Osteoblast (primary cell): Measurements from ENCODE around the gene ZNF398. TPM values are rescaled to one million over a fixed set of nuclear protein-coding genes. Genes with fewer than 3 reads are reported as not detected.

ENCODE experiments used
- DNase-seq: peaks from one replicate; pipeline ENCODE4 v3.0.0; 2011; ENCODE audit warnings: low spot score, mixed read lengths; ENCODE audit not compliant: insufficient read length; ENCODE audit errors: missing footprints
- H2AFZ ChIP-seq: 2 replicates; pipeline ENCODE4 v1.6.0; 2011; ENCODE audit warnings: mild to moderate bottlenecking, low read length
- H3K27ac ChIP-seq: 2 replicates; pipeline ENCODE4 v1.5.1; 2011; ENCODE audit warnings: mild to moderate bottlenecking, low read depth, low read length, moderate library complexity
- H3K27me3 ChIP-seq: 2 replicates; pipeline ENCODE4 v1.6.0; 2012; ENCODE audit warnings: mild to moderate bottlenecking, control low read depth, inconsistent platforms, low read length, moderate library complexity; ENCODE audit not compliant: insufficient read depth
- H3K36me3 ChIP-seq: 2 replicates; pipeline ENCODE4 v1.5.1; 2011; ENCODE audit warnings: mild to moderate bottlenecking, low read length, control low read depth, moderate library complexity; ENCODE audit not compliant: insufficient read depth
- H3K4me1 ChIP-seq: 2 replicates; pipeline ENCODE4 v1.5.1; 2011; ENCODE audit warnings: mild to moderate bottlenecking, low read length, control low read depth, moderate library complexity; ENCODE audit not compliant: insufficient read depth
- H3K4me2 ChIP-seq: 2 replicates; pipeline ENCODE4 v1.6.0; 2011; ENCODE audit warnings: mild to moderate bottlenecking, low read length; ENCODE audit not compliant: insufficient read depth
- H3K4me3 ChIP-seq: fragments of 200-600 bp; sonication (generic); 3 replicates; pipeline ENCODE4 v1.5.1; 2012; ENCODE audit warnings: mild to moderate bottlenecking, low read length, inconsistent platforms; ENCODE audit not compliant: insufficient read depth
- H3K79me2 ChIP-seq: 2 replicates; pipeline ENCODE4 v1.6.0; 2012; ENCODE audit warnings: mild to moderate bottlenecking, low read length, control low read depth, inconsistent platforms; ENCODE audit not compliant: insufficient read depth
- H3K9me3 ChIP-seq: 2 replicates; pipeline ENCODE4 v1.5.1; 2011; ENCODE audit warnings: low read depth, low read length, control low read depth
- H4K20me1 ChIP-seq: 2 replicates; pipeline ENCODE4 v1.6.0; 2012; ENCODE audit warnings: mild to moderate bottlenecking, low read length, control low read depth; ENCODE audit not compliant: insufficient read depth
- CTCF ChIP-seq: IDR thresholded peaks from 2 replicates; pipeline ENCODE4 v1.5.1; 2011; ENCODE audit warnings: mild to moderate bottlenecking, low read depth, low read length, moderate library complexity; ENCODE audit errors: extremely low read depth
- total RNA-seq: library from RNA; depleted of rRNA; stranded (reverse); fragments of >200 nt; gene quantifications from 2 replicates; pipeline ENCODE4 v1.2.3, GENCODE V29; 2012

ZNF398 gene
- total RNA-seq, 1 donor: 15.9 TPM

- DNase-seq: peak; percentile 95
- H3K27me3 ChIP-seq: no peaks in the 10 kb centered on the region
- H3K9me3 ChIP-seq: no peaks in the 10 kb centered on the region
- peaks cover 80% of the 10 kb centered on the region for H3K36me3 ChIP-seq
- peaks cover 2% of the 10 kb centered on the region for H3K4me1 ChIP-seq
- no peak overlapping the region for H2AFZ ChIP-seq
- peaks cover 23% of the 10 kb centered on the region for H4K20me1 ChIP-seq
- H3K4me3 ChIP-seq: no peak overlapping the region
- peak; percentile 77 for TF ChIP-seq CTCF
- no peak overlapping the region for H3K4me2 ChIP-seq
- peaks cover 13% of the 10 kb centered on the region for H3K79me2 ChIP-seq
- H3K27ac ChIP-seq: no peak overlapping the region
These were observed 62.4 kb downstream of the ZNF398 start for GRCh38 chr7:149209518-149210269.

- peaks cover 89% of the 10 kb centered on the region for H3K36me3 ChIP-seq
- no peaks in the 10 kb centered on the region for H3K9me3 ChIP-seq
- H3K79me2 ChIP-seq: peaks cover 9% of the 10 kb centered on the region
- no peak for DNase-seq
- H3K27ac ChIP-seq: no peak overlapping the region
- peaks cover 20% of the 10 kb centered on the region for H4K20me1 ChIP-seq
- H3K4me2 ChIP-seq: no peak overlapping the region
- H3K4me1 ChIP-seq: peaks cover 2% of the 10 kb centered on the region
- H2AFZ ChIP-seq: no peak overlapping the region
- no peak for TF ChIP-seq CTCF
- no peak overlapping the region for H3K4me3 ChIP-seq
- H3K27me3 ChIP-seq: no peaks in the 10 kb centered on the region
These were observed 63.3 kb downstream of the ZNF398 start for GRCh38 chr7:149210551-149210950.

GRCh38 chr7:149214020-149214720, 66.9 kb downstream of the ZNF398 start:
- no peak overlapping the region for H2AFZ ChIP-seq
- H3K4me2 ChIP-seq: no peak overlapping the region
- peaks cover 13% of the 10 kb centered on the region for H3K4me1 ChIP-seq
- no peak overlapping the region for H3K27ac ChIP-seq
- H3K9me3 ChIP-seq: no peaks in the 10 kb centered on the region
- H4K20me1 ChIP-seq: peaks cover 12% of the 10 kb centered on the region
- peaks cover 75% of the 10 kb centered on the region for H3K36me3 ChIP-seq
- no peak for DNase-seq
- H3K27me3 ChIP-seq: no peaks in the 10 kb centered on the region
- H3K4me3 ChIP-seq: no peak overlapping the region
- no peak for TF ChIP-seq CTCF
- H3K79me2 ChIP-seq: no peaks in the 10 kb centered on the region

- DNase-seq: no peak
- Histone ChIP-seq H2AFZ (no peak overlapping the region), H3K36me3 (peaks cover 54% of the 10 kb centered on the region), H3K79me2 (no peaks in the 10 kb centered on the region), H3K4me1 (peaks cover 18% of the 10 kb centered on the region), H3K27ac (no peak overlapping the region), H4K20me1 (peaks cover 4% of the 10 kb centered on the region), H3K9me3 (no peaks in the 10 kb centered on the region), H3K4me3 (no peak overlapping the region), H3K4me2 (no peak overlapping the region), H3K27me3 (no peaks in the 10 kb centered on the region)
- no peak for TF ChIP-seq CTCF
These were observed 69.1 kb downstream of the ZNF398 start for GRCh38 chr7:149216402-149216801.
